Glomerular endothelial cell (primary cell): ENCODE measurements around the gene PCDHA9. TPM values are rescaled to one million over a fixed set of nuclear protein-coding genes. Genes with fewer than 3 reads are reported as not detected.
"Not testable (repeated sequence)": the region's sequence is repeated elsewhere in the genome, so short reads cannot be mapped to it uniquely, and the experiment has no call there.

Experiments used
- DNase-seq: peaks from one replicate; pipeline ENCODE4 v3.0.0-alpha.2; 2011; ENCODE audit warnings: low read depth, low spot score; ENCODE audit errors: extremely low read depth
- total RNA-seq: library from RNA; depleted of rRNA; stranded (reverse); fragments of >200 nt; gene quantifications from 2 replicates; pipeline ENCODE4 v1.2.3, GENCODE V29; 2015

Gene PCDHA9
- total RNA-seq, result 0.06 and 0.19 TPM in 2 replicates

GRCh38 chr5:140848139-140849102, at the start of gene PCDHA9:
Gene PCDHA9, plus strand, starts transcription at chr5:140848382. Its CDS starts 114 bp downstream, at chr5:140848496.
- DNase-seq, result not testable (repeated sequence)

GRCh38 chr5:140800816-140801493, 47.2 kb upstream of the PCDHA9 start, which contains the start of gene PCDHA3:
Gene PCDHA3, plus strand, starts transcription at chr5:140801057.
- no peak for DNase-seq

- DNase-seq, result no peak
Measured at GRCh38 chr5:140801494-140801841, 46.7 kb upstream of the PCDHA9 start.

GRCh38 chr5:140802381-140802780, 45.8 kb upstream of the PCDHA9 start:
- DNase-seq, result not testable (repeated sequence)

- no peak for DNase-seq
Measured at GRCh38 chr5:140802781-140803271, 45.4 kb upstream of the PCDHA9 start.

- DNase-seq, result no peak
Measured at GRCh38 chr5:140806834-140807775, 41.1 kb upstream of the PCDHA9 start, which contains the start of gene PCDHA4. Gene PCDHA4, plus strand, starts transcription at chr5:140807068.

- DNase-seq, result not testable (repeated sequence)
Measured at GRCh38 chr5:140808241-140808888, 39.8 kb upstream of the PCDHA9 start.

GRCh38 chr5:140808889-140809291, 39.3 kb upstream of the PCDHA9 start:
- no peak for DNase-seq

- DNase-seq, result no peak
Measured at GRCh38 chr5:140821375-140822280, 26.6 kb upstream of the PCDHA9 start, which contains the start of gene PCDHA5. Gene PCDHA5, plus strand, starts transcription at chr5:140821613.

- DNase-seq, result no peak
Measured at GRCh38 chr5:140822281-140822629, 25.9 kb upstream of the PCDHA9 start.

- DNase-seq, result not testable (repeated sequence)
Measured at GRCh38 chr5:140822969-140823368, 25.2 kb upstream of the PCDHA9 start.

- no peak for DNase-seq
Measured at GRCh38 chr5:140823475-140823874, 24.7 kb upstream of the PCDHA9 start.

GRCh38 chr5:140827704-140828361, 20.3 kb upstream of the PCDHA9 start, which contains the start of gene PCDHA6:
Gene PCDHA6, plus strand, starts transcription at chr5:140827960. Its CDS starts 132 bp downstream, at chr5:140828092.
- no peak for DNase-seq

- DNase-seq, result no peak
Measured at GRCh38 chr5:140828362-140828737, 19.8 kb upstream of the PCDHA9 start.

- not testable (repeated sequence) for DNase-seq
Measured at GRCh38 chr5:140829511-140830501, 18.4 kb upstream of the PCDHA9 start.

- no peak for DNase-seq
Measured at GRCh38 chr5:140833993-140834392, 14.2 kb upstream of the PCDHA9 start, which contains the start of gene PCDHA7. Gene PCDHA7, plus strand, starts transcription at chr5:140834269. Its CDS starts 115 bp downstream, at chr5:140834384.
